GM18519 (cell line): ENCODE results near the gene TP53I13.

Experiments used
- ATAC-seq: cut with Tn5 transposase; IDR thresholded peaks from one replicate; pipeline ENCODE4 v1.9.1; 2021; ENCODE audit warnings: mild to moderate bottlenecking, moderate library complexity; ENCODE audit not compliant: unreplicated experiment, low FRiP score

Gene TP53I13

DNA sequence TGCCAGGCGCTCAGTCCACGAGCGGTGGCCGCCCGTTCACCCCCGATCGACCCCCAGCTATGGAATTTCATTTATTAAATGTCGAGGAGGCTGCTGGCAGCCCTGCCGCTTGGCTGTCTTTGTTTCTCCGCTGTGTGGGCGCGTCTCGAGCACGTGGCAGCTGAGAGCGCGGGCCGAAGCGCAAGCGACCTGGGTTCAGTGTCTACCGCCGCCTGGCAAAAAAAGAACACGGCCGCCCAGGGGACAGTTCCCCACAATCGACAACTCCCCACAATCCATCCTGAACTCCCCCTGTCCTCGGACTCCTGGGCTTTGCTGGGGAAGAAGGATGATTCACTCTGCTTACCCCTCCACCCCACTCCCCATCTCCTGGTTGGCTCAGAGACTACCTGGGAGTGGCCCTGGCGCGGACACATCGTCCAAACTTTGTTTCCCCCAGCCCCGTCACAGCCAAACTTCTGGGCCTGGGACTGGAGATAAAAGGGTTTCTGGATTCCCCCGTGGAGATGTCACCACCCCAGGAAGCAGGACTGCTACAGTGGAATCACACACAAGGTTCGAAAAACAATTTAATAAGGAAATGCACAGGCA lies 22.7 kb downstream of the TP53I13 start:
- ATAC-seq = no peak

DNA sequence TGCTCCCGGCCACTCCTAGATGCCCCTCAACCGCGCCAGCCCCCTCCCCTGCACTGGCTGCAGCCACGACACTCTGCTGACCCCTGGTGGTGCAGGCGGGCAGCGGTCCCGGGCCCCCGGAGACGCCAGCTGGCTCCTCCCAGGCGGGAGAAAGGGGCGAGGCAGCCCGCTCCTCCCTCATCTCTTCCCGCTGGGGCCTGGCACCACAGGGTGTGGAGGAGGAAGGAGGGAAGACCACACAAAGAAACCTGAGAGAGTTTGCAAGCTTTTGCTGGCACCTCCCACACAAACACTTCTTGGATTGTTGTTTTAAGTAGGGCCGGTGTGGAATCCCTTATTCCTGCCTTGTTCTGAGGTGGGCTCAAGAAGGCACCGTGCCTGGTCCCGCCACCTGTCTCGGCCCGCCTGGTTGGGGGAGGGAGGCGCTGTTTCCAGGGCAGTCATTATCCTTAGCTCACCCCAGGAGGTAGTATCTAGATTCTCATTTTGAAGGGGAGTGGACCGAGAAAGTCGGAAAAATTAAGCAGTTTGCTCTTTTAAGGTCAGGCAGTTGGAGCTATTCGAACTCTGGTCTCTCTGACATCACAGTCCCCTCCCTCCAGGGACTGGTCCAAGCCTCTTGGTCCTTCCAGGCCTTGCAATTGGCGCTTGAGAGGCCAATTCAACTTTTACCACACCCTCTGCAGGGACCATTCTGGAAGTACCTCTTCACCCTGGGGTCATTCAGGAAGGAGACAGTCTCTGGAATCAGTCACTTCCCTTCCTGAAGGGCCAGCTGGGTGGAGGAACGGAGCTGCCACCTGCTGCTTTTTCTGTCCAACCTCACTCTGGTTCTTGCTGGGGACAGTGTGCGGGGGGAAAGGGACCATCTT lies 23.5 kb downstream of the TP53I13 start:
- ATAC-seq = no peak

DNA sequence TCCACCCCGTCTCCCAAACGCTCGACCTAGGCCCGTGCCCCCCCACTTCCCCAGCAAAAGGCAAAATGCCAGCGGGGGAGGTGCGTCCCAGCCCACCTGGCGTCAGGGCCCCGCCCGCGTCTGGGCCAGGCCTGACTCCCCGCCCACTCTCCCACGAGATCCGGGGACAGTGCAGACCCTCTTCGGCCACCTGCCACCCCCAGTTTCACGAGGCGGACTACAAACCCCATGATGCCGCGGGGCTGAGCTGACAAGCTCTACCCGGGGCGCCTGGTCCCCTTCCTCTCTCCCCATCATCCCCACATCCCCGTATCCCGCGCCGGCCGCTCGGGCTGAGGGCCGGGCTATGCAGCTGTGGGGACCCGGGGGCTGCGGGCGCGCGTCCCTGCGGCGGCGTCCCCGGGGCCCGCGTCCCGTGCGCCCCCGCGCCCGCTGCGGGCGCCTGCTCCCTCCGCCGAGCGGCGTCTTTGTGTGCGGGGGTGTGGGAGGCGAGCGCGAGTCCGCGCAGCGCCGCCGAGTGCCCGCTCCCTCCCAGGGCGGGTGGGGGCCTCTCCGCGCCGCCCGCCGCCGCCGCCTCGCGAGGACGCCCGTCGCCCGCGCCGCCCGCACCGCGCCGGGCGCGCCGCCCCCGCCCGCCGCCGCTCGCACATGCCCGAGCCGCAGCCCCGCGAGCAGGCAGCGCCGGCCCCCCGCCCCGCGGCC lies 24.5 kb downstream of the TP53I13 start, which contains the start of gene ANKRD13B:
Gene ANKRD13B (plus strand): TSS at position 283 of the 702 bp plus-strand sequence. CDS start 490 bp downstream, outside the sequence.
- no peak for ATAC-seq

DNA sequence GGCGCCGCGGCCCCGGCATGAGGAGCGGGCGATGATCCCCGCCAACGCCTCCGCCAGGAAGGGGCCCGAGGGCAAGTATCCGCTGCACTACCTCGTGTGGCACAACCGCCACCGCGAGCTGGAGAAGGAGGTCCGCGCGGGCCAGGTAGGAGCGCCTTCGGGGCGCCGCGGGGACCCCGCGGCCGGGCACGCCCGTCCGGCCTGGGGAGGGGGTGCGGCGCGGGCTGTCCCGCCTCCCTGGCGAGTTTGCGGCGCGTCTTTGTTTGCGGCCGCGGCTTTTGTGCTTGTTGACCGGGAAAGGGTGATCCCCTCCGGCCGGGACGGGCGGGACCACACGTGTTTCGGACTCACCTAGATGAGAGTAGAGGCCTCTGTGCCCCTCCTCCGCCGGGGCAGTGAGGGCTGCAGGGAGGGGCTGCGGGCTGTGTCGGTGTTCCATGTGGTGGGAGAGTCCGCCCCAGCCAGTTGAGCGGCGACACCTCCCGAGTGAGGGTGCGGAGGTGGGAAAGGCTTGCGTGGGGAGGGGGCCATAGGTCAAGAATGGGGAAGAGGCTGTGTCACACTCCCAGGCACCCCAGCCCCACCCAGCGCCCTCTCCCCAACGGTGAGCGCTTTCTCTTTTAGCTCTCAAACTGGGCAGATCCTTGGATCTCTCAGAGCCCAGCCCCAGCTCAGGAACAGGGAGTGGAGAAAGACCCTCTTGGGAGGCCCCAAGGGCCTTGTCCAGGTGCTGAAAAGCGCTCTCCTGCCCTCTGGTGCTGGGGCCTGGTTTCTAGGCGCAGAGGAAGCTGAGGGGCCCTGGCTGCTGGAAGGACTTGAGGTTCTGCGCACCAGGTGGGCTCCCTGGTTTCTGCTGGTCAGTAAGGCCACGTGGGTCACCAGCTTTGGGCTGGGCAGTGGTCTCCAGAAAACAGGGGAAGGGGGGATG lies 25.4 kb downstream of the TP53I13 start:
- no peak for ATAC-seq

DNA sequence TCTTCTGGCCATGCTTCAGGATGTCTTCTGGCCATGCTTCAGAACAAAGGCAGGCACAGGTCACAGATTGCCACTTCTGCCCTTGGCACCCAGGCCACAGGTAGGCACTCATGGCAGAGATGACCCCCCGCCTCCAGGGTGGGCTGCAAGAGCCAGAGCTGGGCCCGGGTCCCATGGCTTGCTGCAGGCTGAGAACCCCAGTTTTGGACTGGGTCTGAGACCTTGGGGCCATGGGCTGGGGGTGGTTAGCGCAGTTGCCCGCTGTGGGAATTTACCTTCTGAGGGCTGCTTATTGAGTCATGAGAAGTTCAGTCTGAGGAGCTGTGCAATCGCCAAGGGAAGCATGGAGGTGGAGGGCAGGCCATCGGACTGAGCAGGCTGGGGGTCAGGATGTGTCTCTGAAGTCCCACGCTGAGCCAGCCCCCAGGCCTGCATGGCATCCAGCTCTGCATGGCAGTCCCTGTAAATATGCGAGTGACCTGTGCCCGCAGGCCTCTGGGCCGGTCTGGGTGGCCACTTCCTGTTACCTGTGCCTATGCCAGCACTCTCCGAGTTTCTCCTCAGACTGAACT lies 26.1 kb downstream of the TP53I13 start:
- no peak for ATAC-seq

DNA sequence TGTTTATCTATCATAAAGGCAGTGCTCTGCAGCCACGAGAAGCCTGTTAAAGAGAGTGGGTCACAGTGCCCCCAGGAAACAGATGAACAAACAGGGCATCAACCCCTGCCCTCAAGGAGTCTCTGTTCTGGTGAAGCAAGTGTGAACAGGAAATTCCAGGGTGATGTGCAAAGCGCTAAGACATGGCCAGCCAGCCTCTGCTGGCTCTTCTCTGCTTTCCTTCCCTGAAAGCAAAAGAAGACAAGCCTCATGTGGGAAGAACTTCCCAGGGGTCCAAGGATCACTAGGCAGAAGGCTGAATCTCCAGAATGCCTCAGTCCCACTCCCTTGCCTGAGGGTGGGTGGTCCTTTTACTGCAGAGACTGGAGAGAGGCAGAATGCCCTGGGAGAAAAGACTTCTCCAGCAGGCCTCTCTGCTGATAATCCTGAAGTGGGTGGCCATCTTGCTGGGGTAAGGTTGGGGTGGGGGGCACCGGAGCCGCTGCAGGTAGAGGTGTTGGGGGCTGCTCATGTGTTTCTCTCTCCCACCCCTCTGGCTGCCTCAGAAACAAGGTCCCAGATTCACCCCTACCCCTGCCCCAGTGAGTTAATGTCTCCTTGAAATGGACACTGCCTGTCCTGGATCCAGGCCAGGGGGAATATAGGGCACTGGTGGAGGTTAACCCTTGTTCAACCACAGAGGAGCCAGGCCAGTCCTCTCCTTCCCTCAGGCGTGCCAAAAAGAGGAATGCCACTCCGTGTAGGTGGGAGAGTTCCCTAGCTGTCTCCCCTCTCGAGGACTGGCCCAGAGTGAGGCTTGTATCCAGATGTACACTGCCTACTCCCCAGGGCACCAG lies 26.8 kb downstream of the TP53I13 start:
- no peak for ATAC-seq

DNA sequence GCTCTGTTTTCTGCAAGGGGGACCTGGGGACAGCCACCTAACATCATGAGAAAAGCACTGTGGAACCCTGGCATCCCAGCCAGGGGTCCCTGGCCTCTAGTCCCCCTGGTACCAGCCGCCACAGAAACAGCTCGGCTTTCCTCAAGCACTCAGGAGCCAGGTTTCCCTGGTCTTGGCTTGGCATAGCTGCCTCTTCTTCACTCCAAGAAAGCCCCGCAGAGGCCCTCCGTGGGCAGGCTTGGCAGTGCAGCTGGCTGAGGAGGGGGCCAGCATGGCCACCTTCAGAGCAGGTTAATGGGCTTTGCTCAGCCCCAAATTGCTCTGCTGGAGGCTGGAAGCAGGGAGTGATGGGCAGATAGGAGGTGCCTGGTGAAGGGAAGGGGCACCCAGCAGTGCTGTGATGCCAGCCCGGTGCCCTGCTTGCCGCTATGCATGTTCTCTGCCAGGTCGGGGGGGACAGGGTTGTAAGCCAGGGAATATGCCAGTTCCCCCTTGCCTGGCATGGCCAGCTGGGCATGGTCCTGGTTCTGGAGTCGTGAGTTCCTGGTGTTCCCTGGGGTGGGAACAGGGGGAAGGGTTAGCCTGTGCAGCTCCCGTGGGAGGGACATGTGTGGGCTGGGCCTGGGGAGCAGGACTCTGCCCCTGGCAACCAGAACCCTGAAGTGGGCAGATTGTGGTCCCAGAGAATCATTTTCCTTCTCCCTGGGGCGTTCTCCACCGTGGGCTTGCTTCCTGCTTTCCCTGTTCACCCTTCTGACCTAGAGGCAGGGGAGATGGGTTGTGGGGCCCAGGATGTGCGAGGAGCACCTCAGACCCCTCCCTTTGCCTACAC lies 27.7 kb downstream of the TP53I13 start:
- ATAC-seq = no peak

DNA sequence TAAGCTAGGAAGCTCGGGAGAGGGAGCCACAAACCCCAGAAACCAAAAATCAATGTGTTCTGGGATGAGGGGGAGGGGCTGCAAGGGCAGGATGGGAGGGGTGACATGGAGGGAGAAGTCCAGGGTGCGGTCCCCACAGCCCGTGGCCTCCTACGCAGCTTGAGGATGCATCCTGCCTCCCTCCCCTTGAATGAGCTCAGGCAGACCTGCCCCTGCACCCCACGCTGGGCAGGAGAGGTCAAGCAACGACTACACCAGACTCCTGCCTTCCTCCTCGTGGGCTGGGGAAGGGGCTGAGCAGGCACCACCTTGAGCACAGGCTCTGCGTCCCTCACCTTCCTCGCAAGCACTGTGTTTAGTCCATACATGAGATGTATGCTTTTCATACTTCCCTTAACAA lies 28.3 kb downstream of the TP53I13 start:
- ATAC-seq = no peak

DNA sequence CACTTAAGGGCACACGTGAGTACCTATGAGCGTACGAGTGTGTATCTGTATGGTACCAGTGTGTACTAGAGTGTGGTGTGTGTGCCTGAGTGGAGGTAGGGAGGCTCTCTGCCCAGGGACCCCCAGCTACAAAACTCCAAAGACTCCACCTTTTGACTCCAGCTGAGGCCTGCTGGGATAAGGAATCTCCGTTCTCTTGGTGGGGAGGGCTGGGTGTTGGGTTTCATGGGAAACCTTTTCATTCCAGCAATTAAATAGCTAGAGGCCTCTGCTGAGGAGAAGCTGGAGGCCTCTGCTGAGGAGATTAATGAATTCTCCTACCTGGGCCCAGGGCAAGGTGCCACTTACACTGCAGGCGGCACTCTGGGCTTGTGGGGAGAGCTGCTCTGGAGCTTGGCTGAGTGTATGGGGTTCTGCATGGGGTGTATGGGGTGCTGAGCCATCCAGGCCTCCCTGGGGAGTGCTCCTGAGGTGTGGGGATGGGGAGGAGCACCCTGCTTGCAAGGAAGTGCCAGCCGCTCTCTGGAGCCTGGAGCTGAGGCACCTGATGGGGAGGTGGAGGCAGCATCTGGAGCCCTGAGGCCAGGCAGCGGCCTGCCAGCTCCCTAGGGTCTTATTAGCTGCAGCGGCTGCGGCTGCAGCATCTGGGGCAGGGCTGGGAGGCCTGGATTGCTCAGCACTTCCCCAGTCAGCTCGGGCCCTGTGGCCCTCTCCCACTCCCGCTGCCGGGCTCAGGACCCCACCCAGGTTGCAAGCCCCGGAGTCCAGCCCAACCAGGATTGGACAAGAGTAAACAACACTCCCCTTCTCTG lies 29.1 kb downstream of the TP53I13 start:
- ATAC-seq = no peak

DNA sequence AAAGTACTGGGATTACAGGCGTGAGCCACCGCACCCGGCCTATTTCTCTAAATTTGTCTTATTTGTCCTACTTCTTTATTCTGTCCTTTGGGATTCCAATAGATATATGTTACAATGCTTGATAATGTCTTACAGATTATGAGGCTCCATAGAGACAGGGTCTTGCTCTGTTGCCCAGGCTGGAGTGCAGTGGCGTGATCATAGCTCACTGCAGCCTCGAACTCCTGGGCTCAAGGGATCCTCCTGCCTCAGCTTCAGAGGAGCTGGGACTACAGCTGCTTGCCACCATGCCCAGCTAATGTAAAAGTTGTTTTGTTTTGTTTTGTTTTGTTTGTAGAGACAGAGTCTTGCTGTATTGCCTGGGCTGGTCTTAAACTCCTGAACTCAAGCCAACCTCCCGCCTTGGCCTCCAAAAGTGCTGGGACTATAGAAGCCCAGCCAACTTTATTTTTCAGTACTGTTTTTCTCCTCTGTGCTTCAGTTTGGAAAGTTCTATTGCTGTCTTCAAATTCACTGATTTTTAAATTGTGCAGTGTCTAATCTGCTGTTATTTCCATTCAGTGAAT lies 34.7 kb downstream of the TP53I13 start:
- ATAC-seq = no peak

DNA sequence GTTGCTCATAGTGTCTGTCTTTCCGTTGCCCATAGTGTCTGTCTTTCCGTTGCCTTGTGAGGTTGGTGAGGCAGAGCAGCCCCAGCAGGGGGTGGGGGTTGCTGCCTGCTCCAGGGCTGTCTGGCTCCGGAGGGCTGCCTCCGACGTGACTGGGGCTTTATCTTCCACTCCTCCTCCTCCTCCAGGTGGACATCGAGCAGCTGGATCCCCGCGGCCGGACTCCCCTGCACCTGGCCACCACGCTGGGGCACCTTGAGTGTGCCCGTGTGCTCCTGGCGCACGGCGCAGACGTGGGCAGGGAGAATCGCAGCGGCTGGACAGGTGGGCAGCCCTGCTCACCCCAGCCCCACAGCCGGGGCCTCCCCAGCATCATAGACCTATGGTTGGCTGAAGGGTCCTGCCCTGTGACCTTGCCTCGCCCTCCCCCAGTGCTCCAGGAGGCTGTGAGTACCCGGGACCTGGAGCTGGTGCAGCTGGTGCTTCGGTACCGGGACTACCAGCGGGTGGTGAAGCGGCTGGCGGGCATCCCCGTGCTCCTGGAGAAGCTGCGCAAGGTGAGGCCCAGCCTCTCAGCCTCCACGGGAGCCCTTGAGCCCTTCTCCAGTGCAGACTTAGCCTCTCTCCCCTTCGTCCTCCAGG lies 39.2 kb downstream of the TP53I13 start:
- no peak for ATAC-seq

DNA sequence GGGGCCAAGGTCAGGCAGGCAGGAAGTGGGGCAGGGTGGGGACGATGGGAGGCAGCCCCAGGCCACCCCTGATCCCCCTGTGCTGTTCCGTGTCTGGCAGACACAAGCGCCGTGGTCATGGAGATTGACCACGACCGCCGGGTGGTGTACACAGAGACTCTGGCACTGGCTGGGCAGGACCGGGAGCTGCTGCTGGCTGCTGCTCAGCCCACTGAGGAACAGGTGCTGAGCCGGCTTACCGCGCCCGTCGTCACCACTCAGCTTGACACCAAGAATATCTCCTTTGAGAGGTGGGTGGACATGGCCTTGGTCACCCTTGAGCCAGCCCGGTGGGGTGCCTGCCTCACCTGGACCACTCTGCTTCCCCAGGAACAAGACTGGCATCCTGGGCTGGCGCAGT lies 40.5 kb downstream of the TP53I13 start:
- ATAC-seq = no peak

DNA sequence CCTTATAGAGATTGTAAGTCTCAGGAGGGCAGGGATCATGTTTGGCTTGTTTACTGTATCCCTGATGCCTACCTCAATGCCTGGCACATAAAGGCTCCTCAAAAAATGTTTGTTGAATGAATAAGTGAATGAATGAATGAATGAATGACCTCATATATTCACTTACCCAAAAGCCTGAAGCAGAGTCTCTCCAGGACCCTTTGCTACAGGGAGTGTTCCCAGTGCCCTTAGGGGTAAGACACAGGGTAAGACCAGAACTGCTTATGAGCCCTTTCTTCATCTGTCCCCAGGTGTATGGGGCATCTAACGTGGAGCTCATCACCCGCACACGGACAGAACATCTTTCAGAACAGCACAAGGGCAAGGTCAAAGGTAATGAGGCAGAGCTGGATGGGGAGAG lies 41.9 kb downstream of the TP53I13 start:
- ATAC-seq = no peak

DNA sequence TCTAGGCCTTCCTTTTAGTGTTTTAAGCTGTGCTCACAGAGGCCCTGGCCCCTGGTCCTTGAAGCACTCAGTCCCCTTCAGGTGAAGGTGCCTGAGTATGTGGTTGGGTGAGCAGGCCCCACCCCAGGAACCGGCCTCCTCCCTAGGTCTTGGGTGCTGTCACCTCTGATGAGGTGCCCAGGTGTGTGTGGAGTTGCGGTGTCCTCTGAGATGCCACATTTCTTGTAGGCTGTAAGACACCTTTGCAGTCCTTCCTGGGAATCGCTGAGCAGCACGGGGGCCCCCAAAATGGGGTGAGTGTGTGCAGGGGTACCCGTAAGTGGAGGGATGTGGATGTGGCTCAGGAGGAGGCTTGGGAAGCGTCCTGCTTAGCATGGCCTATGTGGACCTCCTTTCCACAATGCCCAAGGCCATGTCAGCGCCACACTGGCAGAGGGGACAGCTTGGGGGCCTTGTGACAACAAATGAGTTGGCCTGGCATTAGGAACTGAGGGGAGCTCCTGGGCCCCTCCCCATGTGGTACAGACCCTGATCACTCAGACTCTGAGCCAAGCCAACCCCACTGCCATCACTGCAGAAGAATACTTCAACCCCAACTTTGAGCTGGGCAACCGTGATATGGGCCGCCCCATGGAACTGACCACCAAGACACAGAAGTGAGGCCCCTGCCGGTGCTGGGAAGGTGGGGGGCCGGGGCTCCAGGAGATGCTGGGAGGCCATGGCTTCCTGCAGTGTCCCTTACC lies 43.0 kb downstream of the TP53I13 start:
- no peak for ATAC-seq

DNA sequence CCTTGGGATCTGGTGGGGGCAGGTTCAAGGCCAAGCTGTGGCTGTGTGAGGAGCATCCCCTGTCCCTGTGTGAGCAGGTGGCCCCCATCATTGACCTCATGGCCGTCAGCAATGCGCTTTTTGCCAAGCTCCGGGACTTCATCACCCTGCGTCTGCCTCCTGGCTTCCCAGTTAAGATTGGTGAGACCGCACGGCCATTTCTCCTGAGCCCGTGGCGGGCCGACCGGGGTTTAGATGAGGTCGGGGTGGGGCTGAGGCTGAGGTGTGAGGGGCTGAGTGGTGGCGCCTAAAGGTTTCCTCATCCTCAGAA lies 43.5 kb downstream of the TP53I13 start:
- no peak for ATAC-seq
